ENCODE measurements around the gene DAB2IP.

DAB2IP gene

GRCh38 chr9:121815084-121815483, 163.7 kb downstream of the DAB2IP start:
- ATAC-seq (ENCODE audit: low read depth) (no peak), DNase-seq (ENCODE audit: low spot score) (no peak)
- peaks cover 3% of the 10 kb centered on the region for H3K4me1 ChIP-seq (ENCODE audit: insufficient read depth, poor library complexity, severe bottlenecking)
- H3K36me3 ChIP-seq (ENCODE audit: low read depth): no peaks in the 10 kb centered on the region
- no peaks in the 10 kb centered on the region for H3K9me3 ChIP-seq (ENCODE audit: severe bottlenecking)
- no peak overlapping the region for H3K4me3 ChIP-seq (ENCODE audit: severe bottlenecking)
- no peaks in the 10 kb centered on the region for H3K27me3 ChIP-seq (ENCODE audit: insufficient read depth, poor library complexity, severe bottlenecking)
- no peak overlapping the region for H3K27ac ChIP-seq (ENCODE audit: poor library complexity, severe bottlenecking)
- no peak for TF ChIP-seq CTCF (IDR thresholded peaks at IDR 0.05; ENCODE audit: poor library complexity, severe bottlenecking)

GRCh38 chr9:121815546-121816448, 164.4 kb downstream of the DAB2IP start:
- no peak for DNase-seq (ENCODE audit: low spot score)
- ATAC-seq (ENCODE audit: low read depth): no peak
- H3K27me3 ChIP-seq (ENCODE audit: insufficient read depth, poor library complexity, severe bottlenecking): no peaks in the 10 kb centered on the region

GRCh38 chr9:121816449-121816817, 165.0 kb downstream of the DAB2IP start:
- H3K4me3 ChIP-seq (ENCODE audit: severe bottlenecking): no peak overlapping the region
- no peaks in the 10 kb centered on the region for H3K9me3 ChIP-seq (ENCODE audit: severe bottlenecking)
- no peak for TF ChIP-seq CTCF (IDR thresholded peaks at IDR 0.05; ENCODE audit: poor library complexity, severe bottlenecking)
- H3K4me1 ChIP-seq (ENCODE audit: insufficient read depth, poor library complexity, severe bottlenecking): peaks cover 3% of the 10 kb centered on the region
- H3K27me3 ChIP-seq (ENCODE audit: insufficient read depth, poor library complexity, severe bottlenecking): no peaks in the 10 kb centered on the region
- no peaks in the 10 kb centered on the region for H3K36me3 ChIP-seq (ENCODE audit: low read depth)
- no peak for ATAC-seq (ENCODE audit: low read depth)
- no peak overlapping the region for H3K27ac ChIP-seq (ENCODE audit: poor library complexity, severe bottlenecking)
- no peak for DNase-seq (ENCODE audit: low spot score)

More at GRCh38 chr9:121815546-121816448, 164.4 kb downstream of the DAB2IP start:
- Histone ChIP-seq H3K36me3 (ENCODE audit: low read depth) (no peaks in the 10 kb centered on the region), H3K27ac (ENCODE audit: poor library complexity, severe bottlenecking) (no peak overlapping the region), H3K4me1 (ENCODE audit: insufficient read depth, poor library complexity, severe bottlenecking) (peaks cover 3% of the 10 kb centered on the region), H3K9me3 (ENCODE audit: severe bottlenecking) (no peaks in the 10 kb centered on the region), H3K4me3 (ENCODE audit: severe bottlenecking) (no peak overlapping the region)
- no peak for TF ChIP-seq CTCF (IDR thresholded peaks at IDR 0.05; ENCODE audit: poor library complexity, severe bottlenecking)

- no peaks in the 10 kb centered on the region for H3K9me3 ChIP-seq (ENCODE audit: severe bottlenecking)
- H3K36me3 ChIP-seq (ENCODE audit: low read depth): no peaks in the 10 kb centered on the region
- H3K27me3 ChIP-seq (ENCODE audit: insufficient read depth, poor library complexity, severe bottlenecking): no peaks in the 10 kb centered on the region
- DNase-seq (ENCODE audit: low spot score) (no peak), ATAC-seq (ENCODE audit: low read depth) (no peak)
- TF ChIP-seq CTCF (IDR thresholded peaks at IDR 0.05; ENCODE audit: poor library complexity, severe bottlenecking): no peak
- no peak overlapping the region for H3K27ac ChIP-seq (ENCODE audit: poor library complexity, severe bottlenecking)
- H3K4me3 ChIP-seq (ENCODE audit: severe bottlenecking): no peak overlapping the region
- peaks cover 3% of the 10 kb centered on the region for H3K4me1 ChIP-seq (ENCODE audit: insufficient read depth, poor library complexity, severe bottlenecking)
Observed at GRCh38 chr9:121816845-121817450, 165.5 kb downstream of the DAB2IP start.

GRCh38 chr9:121817476-121817875, 166.0 kb downstream of the DAB2IP start:
- no peaks in the 10 kb centered on the region for H3K27me3 ChIP-seq (ENCODE audit: insufficient read depth, poor library complexity, severe bottlenecking)
- TF ChIP-seq CTCF (IDR thresholded peaks at IDR 0.05; ENCODE audit: poor library complexity, severe bottlenecking): no peak
- no peak overlapping the region for H3K4me3 ChIP-seq (ENCODE audit: severe bottlenecking)
- H3K36me3 ChIP-seq (ENCODE audit: low read depth): no peaks in the 10 kb centered on the region
- no peaks in the 10 kb centered on the region for H3K9me3 ChIP-seq (ENCODE audit: severe bottlenecking)
- ATAC-seq (ENCODE audit: low read depth) (no peak), DNase-seq (ENCODE audit: low spot score) (no peak)
- no peak overlapping the region for H3K27ac ChIP-seq (ENCODE audit: poor library complexity, severe bottlenecking)
- peaks cover 3% of the 10 kb centered on the region for H3K4me1 ChIP-seq (ENCODE audit: insufficient read depth, poor library complexity, severe bottlenecking)
